Endodermal cell (in vitro differentiated cells): Measurements from ENCODE around the gene NLRP9. TPM values are rescaled to one million over a fixed set of nuclear protein-coding genes. Genes with fewer than 3 reads are reported as not detected.

ENCODE experiments used
- DNase-seq: peaks from one replicate; pipeline ENCODE4 v3.0.0-alpha.2; 2017
- H3K27ac ChIP-seq: 2 replicates; pipeline ENCODE4 v1.5.1; 2013; ENCODE audit warnings: mild to moderate bottlenecking, low read depth, low read length, moderate library complexity
- H3K27me3 ChIP-seq: 2 replicates; pipeline ENCODE4 v1.6.1; 2013; ENCODE audit warnings: mild to moderate bottlenecking, low read length, moderate library complexity; ENCODE audit not compliant: insufficient read depth, control insufficient read depth, poor library complexity, severe bottlenecking
- H3K36me3 ChIP-seq: 2 replicates; pipeline ENCODE4 v1.7.0; 2013; ENCODE audit warnings: mild to moderate bottlenecking, low read length, moderate library complexity; ENCODE audit not compliant: control insufficient read depth, insufficient read depth
- H3K4me1 ChIP-seq: one replicate; pipeline ENCODE4 v1.7.0; 2013; ENCODE audit warnings: low read length; ENCODE audit not compliant: control insufficient read depth, insufficient read depth
- H3K4me3 ChIP-seq: 2 replicates; pipeline ENCODE4 v1.5.1; 2013; ENCODE audit warnings: mild to moderate bottlenecking, low read length, moderate library complexity
- H3K9ac ChIP-seq: 2 replicates; pipeline ENCODE4 v1.6.1; 2013; ENCODE audit warnings: mild to moderate bottlenecking, low read length, moderate library complexity; ENCODE audit not compliant: poor library complexity, severe bottlenecking; ENCODE audit errors: extremely low read depth
- H3K9me3 ChIP-seq: 2 replicates; pipeline ENCODE4 v1.6.1; 2013; ENCODE audit warnings: mild to moderate bottlenecking, low read length, moderate library complexity; ENCODE audit not compliant: control insufficient read depth
- H3K27ac Mint-ChIP-seq: 2 replicates; pipeline ENCODE4 v1.8.0; 2020; ENCODE audit warnings: mixed read lengths
- H3K27me3 Mint-ChIP-seq: 2 replicates; pipeline ENCODE4 v1.8.0; 2021; ENCODE audit warnings: mild to moderate bottlenecking, mixed read lengths; ENCODE audit not compliant: insufficient read depth
- H3K36me3 Mint-ChIP-seq: 2 replicates; pipeline ENCODE4 v1.8.0; 2020; ENCODE audit warnings: low read depth, mixed read lengths
- H3K4me1 Mint-ChIP-seq: 2 replicates; pipeline ENCODE4 v1.8.0; 2020; ENCODE audit warnings: mixed read lengths
- H3K4me3 Mint-ChIP-seq: 2 replicates; pipeline ENCODE4 v1.8.0; 2020; ENCODE audit warnings: mild to moderate bottlenecking, moderate library complexity, mixed read lengths
- H3K9me3 Mint-ChIP-seq: 2 replicates; pipeline ENCODE4 v1.8.0; 2020; ENCODE audit warnings: mild to moderate bottlenecking, mixed read lengths
- CTCF ChIP-seq: fragments of 200-600 bp; sonication (generic); conservative IDR thresholded peaks from 2 replicates; pipeline ENCODE4 v1.5.0; 2021; ENCODE audit warnings: antibody characterized with exemption, mild to moderate bottlenecking
- WGBS, 2 experiments: methylation state at CpG; one replicate each; pipeline versions ENCODE4 v1.1.5 to v1.1.7; 2013; ENCODE audit warnings: missing lambda C conversion rate in 2 of 2, mixed read lengths in 1 of 2; ENCODE audit not compliant: insufficient coverage in 1 of 2, insufficient read length in 1 of 2; 5-methylcytosine and 5-hydroxymethylcytosine counted together
- total RNA-seq, 2 donors: library from RNA; stranded (reverse); fragmentation: NEBNext Ultra II Directional in 1 of 2; extraction: Animal tissue kit (Norgen Biotek cat#: 25700) in 1 of 2; gene quantifications; 2 replicates in 1 of 2; 3 replicates in 1 of 2; pipeline ENCODE4 v1.2.1, GENCODE V29; 2021

The NLRP9 gene
- total RNA-seq, 2 donors from 2014 or later = not detected

- Histone ChIP-seq H3K27me3 (no peaks in the 10 kb centered on the region), H3K4me1 (no peaks in the 10 kb centered on the region), H3K4me3 (no peak overlapping the region), H3K27ac (no peak overlapping the region), H3K9me3 (peaks cover 74% of the 10 kb centered on the region), H3K36me3 (no peaks in the 10 kb centered on the region), H3K9ac (no peak overlapping the region)
- Mint-ChIP-seq H3K27me3 (no peaks in the 10 kb centered on the region), H3K9me3 (peaks cover 92% of the 10 kb centered on the region), H3K27ac (no peak overlapping the region), H3K4me1 (no peaks in the 10 kb centered on the region), H3K4me3 (no peak overlapping the region), H3K36me3 (peaks cover 3% of the 10 kb centered on the region)
- TF ChIP-seq CTCF = no peak
- no peak for DNase-seq
- 81% methylated on average over 11 of the region's 11 CpGs for WGBS, 2 experiments
Measured at GRCh38 chr19:55717251-55717650, 21.0 kb downstream of the NLRP9 start.

GRCh38 chr19:55716531-55716930, 21.7 kb downstream of the NLRP9 start:
- H3K27ac ChIP-seq = no peak overlapping the region
- peaks cover 92% of the 10 kb centered on the region for H3K9me3 Mint-ChIP-seq
- H3K4me1 Mint-ChIP-seq = no peaks in the 10 kb centered on the region
- peaks cover 3% of the 10 kb centered on the region for H3K36me3 Mint-ChIP-seq
- no peaks in the 10 kb centered on the region for H3K36me3 ChIP-seq
- H3K27me3 ChIP-seq = no peaks in the 10 kb centered on the region
- H3K27me3 Mint-ChIP-seq = no peaks in the 10 kb centered on the region
- H3K4me3 Mint-ChIP-seq = no peak overlapping the region
- no peak overlapping the region for H3K9ac ChIP-seq
- no peak overlapping the region for H3K27ac Mint-ChIP-seq
- no peak for DNase-seq
- no peak overlapping the region for H3K4me3 ChIP-seq
- no peak for TF ChIP-seq CTCF
- no peaks in the 10 kb centered on the region for H3K4me1 ChIP-seq
- H3K9me3 ChIP-seq = peaks cover 74% of the 10 kb centered on the region
- WGBS, 2 experiments = 86 to 87% methylated on average over 15 of the region's 15 CpGs

GRCh38 chr19:55712804-55713631, 25.2 kb downstream of the NLRP9 start:
- H3K27me3 ChIP-seq = no peaks in the 10 kb centered on the region
- Mint-ChIP-seq H3K4me3 (no peak overlapping the region), H3K27ac (no peak overlapping the region), H3K27me3 (no peaks in the 10 kb centered on the region), H3K9me3 (peaks cover 91% of the 10 kb centered on the region), H3K4me1 (no peaks in the 10 kb centered on the region), H3K36me3 (peaks cover 3% of the 10 kb centered on the region)
- no peaks in the 10 kb centered on the region for H3K4me1 ChIP-seq
- no peak for DNase-seq
- H3K4me3 ChIP-seq = no peak overlapping the region
- no peak for TF ChIP-seq CTCF
- H3K36me3 ChIP-seq = no peaks in the 10 kb centered on the region
- peaks cover 58% of the 10 kb centered on the region for H3K9me3 ChIP-seq
- H3K9ac ChIP-seq = no peak overlapping the region
- H3K27ac ChIP-seq = no peak overlapping the region
- WGBS, 2 experiments = no CpG with 5 or more reads among the region's 3 CpGs
